GM23248 (cell line): ENCODE data around the gene CD72.

Source experiments
- EZH2 ChIP-seq: fragments of 200-600 bp; sonication (generic); IDR thresholded peaks from 2 replicates; pipeline ENCODE4 v1.6.1; 2018; ENCODE audit warnings: antibody characterized with exemption, mild to moderate bottlenecking; ENCODE audit not compliant: insufficient read depth, poor library complexity, severe bottlenecking
- EZH2phosphoT487 ChIP-seq: fragments of 200-600 bp; sonication (generic); IDR thresholded peaks from 2 replicates; pipeline ENCODE4 v1.6.1; 2018; ENCODE audit warnings: antibody characterized with exemption, moderate library complexity, mild to moderate bottlenecking, low read depth; ENCODE audit not compliant: insufficient read depth

- TF ChIP-seq EZH2phosphoT487 (no peak), EZH2 (no peak)
Observed at GRCh38 chr9:35661756-35662350, 43.6 kb upstream of the CD72 start.
